SK-N-SH (cell line): ENCODE measurements around the gene TERT. TPM values are rescaled to one million over a fixed set of nuclear protein-coding genes. Genes with fewer than 3 reads are reported as not detected.
"Not testable (repeated sequence)": the region's sequence is repeated elsewhere in the genome, so short reads cannot be mapped to it uniquely, and the experiment has no call there.

Source experiments
- CTCF ChIA-PET: fragments of 300-600, 350-600 bp; formaldehyde crosslinking; extraction: SDS; loops from one replicate; lab custom pipeline; 2021; lab: Yijun Ruan, JAX
- POLR2A ChIA-PET: fragments of 350-600 bp; sonication (Branson Sonifier 250); formaldehyde crosslinking; extraction: SDS; loops from one replicate; lab custom pipeline; 2020; ENCODE audit warnings: antibody characterized with exemption, inconsistent platforms; lab: Yijun Ruan, JAX
- DNase-seq: peaks from one replicate; pipeline ENCODE4 v3.0.0; 2012
- H2AFZ ChIP-seq: fragments of 200-600 bp; sonication (generic); 2 replicates; pipeline ENCODE4 v1.8.1; 2016; ENCODE audit warnings: antibody characterized with exemption, mild to moderate bottlenecking, low read depth
- H3F3A ChIP-seq: fragments of 200-600 bp; sonication (generic); replicated peaks from 2 replicates; pipeline ENCODE3; 2016; ENCODE audit warnings: antibody characterized with exemption, mild to moderate bottlenecking; ENCODE audit not compliant: insufficient read depth
- H3K27ac ChIP-seq, 2 experiments: fragments of 200-500 bp in 1 of 2; fragments of 200-600 bp in 1 of 2; sonication (Bioruptor generic) in 1 of 2; sonication (generic), shearing (Covaris generic) in 1 of 2; 2 replicates each; pipeline versions ENCODE4 v1.5.1 to v1.6.1; 2014 to 2016; ENCODE audit warnings: low read depth in 2 of 2, inconsistent platforms in 1 of 2, low read length in 1 of 2, mild to moderate bottlenecking in 1 of 2, mixed read lengths in 1 of 2
- H3K27me3 ChIP-seq: fragments of 200-600 bp; sonication (generic), shearing (Covaris generic); 2 replicates; pipeline ENCODE4 v1.6.1; 2016; ENCODE audit warnings: mixed run types; ENCODE audit not compliant: insufficient read depth
- H3K36me3 ChIP-seq, 2 experiments: fragments of 200-500 bp in 1 of 2; fragments of 200-600 bp in 1 of 2; sonication (Bioruptor generic) in 1 of 2; sonication (generic) in 1 of 2; replicated peaks in 1 of 2; 2 replicates each; pipeline versions ENCODE3 to v1.5.1; 2014 to 2016; ENCODE audit warnings: low read length in 1 of 2, mild to moderate bottlenecking in 1 of 2; ENCODE audit not compliant: insufficient read depth in 2 of 2, control insufficient read depth in 1 of 2
- H3K4me1 ChIP-seq, 2 experiments: fragments of 200-500 bp in 1 of 2; fragments of 200-600 bp in 1 of 2; sonication (Bioruptor generic) in 1 of 2; sonication (generic), shearing (Covaris generic) in 1 of 2; 2 replicates each; pipeline versions ENCODE4 v1.5.1 to v1.6.1; 2014 to 2016; ENCODE audit warnings: low read depth in 1 of 2, low read length in 1 of 2, mixed run types in 1 of 2; ENCODE audit not compliant: insufficient read depth in 2 of 2, control insufficient read depth in 1 of 2
- H3K4me2 ChIP-seq: fragments of 200-600 bp; sonication (generic), shearing (Covaris generic); 2 replicates; pipeline ENCODE4 v1.6.1; 2017; ENCODE audit warnings: mixed run types
- H3K4me3 ChIP-seq, 2 experiments: fragments of 200-500 bp in 1 of 2; fragments of 200-600 bp in 1 of 2; sonication (Bioruptor generic) in 1 of 2; sonication (generic), shearing (Covaris generic) in 1 of 2; 2 replicates each; pipeline versions ENCODE4 v1.5.1 to v1.8.1; 2014 to 2016; ENCODE audit warnings: low read depth in 2 of 2, inconsistent platforms in 1 of 2, low read length in 1 of 2, mild to moderate bottlenecking in 1 of 2, mixed read lengths in 1 of 2, moderate library complexity in 1 of 2
- H3K79me2 ChIP-seq: fragments of 200-600 bp; sonication (generic); 2 replicates; pipeline ENCODE4 v1.8.1; 2017; ENCODE audit warnings: mild to moderate bottlenecking; ENCODE audit not compliant: insufficient read depth
- H3K9ac ChIP-seq: fragments of 200-600 bp; sonication (generic); 2 replicates; pipeline ENCODE4 v1.6.1; 2017; ENCODE audit warnings: mixed run types
- H3K9me2 ChIP-seq: fragments of 200-600 bp; sonication (generic); 2 replicates; pipeline ENCODE4 v1.6.1; 2017; ENCODE audit warnings: mixed run types
- H3K9me3 ChIP-seq: fragments of 200-600 bp; sonication (generic); 2 replicates; pipeline ENCODE4 v1.6.1; 2017; ENCODE audit warnings: mixed run types, mild to moderate bottlenecking, moderate library complexity
- H4K20me1 ChIP-seq: fragments of 200-600 bp; sonication (generic); 2 replicates; pipeline ENCODE4 v1.6.1; 2017; ENCODE audit warnings: mild to moderate bottlenecking, mixed run types; ENCODE audit not compliant: insufficient read depth
- EP300 ChIP-seq, 2 experiments: IDR thresholded peaks; 2 replicates each; pipeline versions ENCODE4 v1.4.0 to v1.6.1; 2012; ENCODE audit warnings: borderline replicate concordance in 1 of 2, low read depth in 1 of 2, low read length in 1 of 2
- EZH2phosphoT487 ChIP-seq: fragments of 200-600 bp; sonication (generic); IDR thresholded peaks from 2 replicates; pipeline ENCODE4 v1.6.1; 2017; ENCODE audit warnings: low read depth, mixed run types, mild to moderate bottlenecking, antibody characterized with exemption, moderate library complexity, borderline replicate concordance
- FOXM1 ChIP-seq: IDR thresholded peaks from 2 replicates; pipeline ENCODE4 v1.4.0; 2012; ENCODE audit warnings: low read depth, mild to moderate bottlenecking
- NFIC ChIP-seq: IDR thresholded peaks from 2 replicates; pipeline ENCODE4 v1.4.0; 2012; ENCODE audit warnings: borderline replicate concordance
- NRF1 ChIP-seq: IDR thresholded peaks from 2 replicates; pipeline ENCODE4 v1.6.1; 2012; ENCODE audit warnings: low read depth, mild to moderate bottlenecking, low read length
- RCOR1 ChIP-seq: fragments of 150-350 bp; IDR thresholded peaks from 2 replicates; pipeline ENCODE4 v1.6.1; 2017; ENCODE audit warnings: antibody characterized with exemption, low read length
- SIN3A ChIP-seq: IDR thresholded peaks from 2 replicates; pipeline ENCODE4 v1.6.1; 2012; ENCODE audit warnings: low read depth, mild to moderate bottlenecking, low read length, moderate library complexity, borderline replicate concordance
- SMC3 ChIP-seq: IDR thresholded peaks from 2 replicates; pipeline ENCODE4 v1.6.1; 2012; ENCODE audit warnings: low read depth, low read length, improper control_type of control experiment
- TEAD4 ChIP-seq: IDR thresholded peaks from 2 replicates; pipeline ENCODE4 v1.4.0; 2012; ENCODE audit warnings: mild to moderate bottlenecking, borderline replicate concordance; ENCODE audit not compliant: insufficient read depth
- WGBS: methylation state at CpG from one replicate; pipeline ENCODE4 v1.1.6; 2017; ENCODE audit warnings: low lambda C conversion rate; 5-methylcytosine and 5-hydroxymethylcytosine counted together
- polyA plus RNA-seq, 3 experiments: library from polyadenylated mRNA; depleted of rRNA; stranded (reverse); fragments of >200 nt; gene quantifications; 2 replicates each; pipeline ENCODE4 v1.2.3, GENCODE V29; 2012

TERT gene
- polyA plus RNA-seq, 1 of the 3 experiments (the other 2 are of a cell fraction): 2.4 TPM

DNA sequence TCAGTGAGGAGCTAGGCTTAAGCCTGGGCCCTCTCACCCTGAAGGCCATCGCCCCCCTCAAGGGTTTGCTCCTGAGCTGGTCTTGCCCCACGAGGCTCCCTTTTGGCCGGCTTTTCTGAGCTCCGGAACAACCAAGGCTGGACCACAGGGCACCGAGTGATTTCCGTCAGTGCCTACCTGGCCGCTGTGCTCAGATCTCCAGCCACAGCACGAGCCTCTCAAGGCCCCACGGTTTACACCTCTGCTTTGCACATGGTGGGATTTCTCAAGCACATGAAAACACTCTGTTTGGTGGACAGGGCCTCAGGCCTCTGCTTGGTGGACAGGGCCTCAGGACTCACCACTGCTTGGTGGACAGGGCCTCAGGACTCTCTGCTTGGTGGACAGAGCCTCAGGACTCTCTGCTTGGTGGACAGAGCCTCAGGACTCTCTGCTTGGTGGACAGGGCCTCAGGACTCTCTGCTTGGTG, 34.3 kb upstream of the TERT start:
- H3F3A ChIP-seq: peaks cover 34% of the 10 kb centered on the region
- H4K20me1 ChIP-seq: peaks cover 9% of the 10 kb centered on the region; the same call in 1 of the 2 replicates
- H2AFZ ChIP-seq: no peak overlapping the region
- 96% methylated on average over 9 of the region's 9 CpGs for WGBS
- no peak for DNase-seq
- H3K27me3 ChIP-seq: no peaks in the 10 kb centered on the region
- H3K9ac ChIP-seq: no peak overlapping the region
- peaks cover 15 to 62% of the 10 kb centered on the region in 2 experiments for H3K36me3 ChIP-seq
- 0 out of 4 replicates have a peak overlapping the region, but pooled peaks of 1 of the 2 experiments have one; percentile 9 for H3K27ac ChIP-seq
- H3K9me3 ChIP-seq: no peaks in the 10 kb centered on the region
- CTCF ChIA-PET: interaction anchor here (0.7 to 1.4 kb wide), 2 partner anchors 151 to 316 kb away, joined by 3 read pairs; no protein-coding TSS in a partner anchor
- H3K9me2 ChIP-seq: no peaks in the 10 kb centered on the region
- H3K4me1 ChIP-seq: no peaks in the 10 kb centered on the region
- no peak overlapping the region for H3K4me3 ChIP-seq
- POLR2A ChIA-PET: interaction anchor here (1.1 kb wide), 1 partner anchor 12 kb away, joined by 3 read pairs; no protein-coding TSS in a partner anchor
- TF ChIP-seq FOXM1: no peak
- TF ChIP-seq NRF1: no peak
- no peak for TF ChIP-seq SIN3A
- TF ChIP-seq NFIC: no peak
- no peak for TF ChIP-seq TEAD4
- TF ChIP-seq SMC3: no peak
- no peak for TF ChIP-seq EP300 (IDR thresholded peaks at IDR 0.05; ENCODE audit: borderline replicate concordance in 1 of 2, low read depth in 1 of 2, low read length in 1 of 2)
- no peak for TF ChIP-seq EZH2phosphoT487
- no peak for TF ChIP-seq RCOR1
- H3K4me2 ChIP-seq: no peak overlapping the region
- H3K79me2 ChIP-seq: no peaks in the 10 kb centered on the region; the same call in 1 of the 2 replicates

DNA sequence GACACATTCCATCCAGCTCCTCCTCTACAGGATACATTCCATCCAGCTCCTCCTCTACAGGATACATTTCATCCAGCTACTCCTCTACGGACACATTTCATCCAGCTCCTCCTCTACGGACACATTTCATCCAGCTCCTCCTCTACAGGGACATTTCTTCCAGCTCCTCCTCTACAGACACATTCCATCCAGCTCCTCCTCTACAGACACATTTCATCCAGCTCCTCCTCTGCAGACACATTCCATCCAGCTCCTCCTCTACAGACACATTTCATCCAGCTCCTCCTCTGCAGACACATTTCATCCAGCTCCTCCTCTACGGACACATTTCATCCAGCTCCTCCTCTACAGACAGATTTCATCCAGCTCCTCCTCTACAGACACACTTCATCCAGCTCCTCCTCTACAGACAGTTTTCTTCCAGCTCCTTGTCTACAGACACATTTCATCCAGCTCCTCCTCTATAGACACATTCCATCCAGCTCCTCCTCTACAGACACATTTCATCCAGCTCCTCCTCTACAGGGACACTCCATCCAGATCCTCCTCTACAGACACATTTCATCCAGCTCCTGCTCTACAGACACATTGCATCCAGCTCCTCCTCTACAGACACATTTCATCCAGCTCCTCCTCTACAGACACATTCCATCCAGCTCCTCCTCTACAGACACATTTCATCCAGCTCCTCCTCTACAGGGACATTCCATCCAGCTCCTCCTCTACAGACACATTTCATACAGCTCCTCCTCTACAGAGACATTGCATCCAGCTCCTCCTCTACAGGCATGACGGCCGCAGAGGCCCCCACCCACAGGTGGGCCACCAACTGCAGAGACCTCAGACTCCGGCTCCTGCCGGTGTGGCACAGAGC, 33.6 kb upstream of the TERT start:
- not testable (repeated sequence) for H3K79me2 ChIP-seq, H3K4me1 ChIP-seq, H3K4me2 ChIP-seq, H2AFZ ChIP-seq, H3K27me3 ChIP-seq, H3K4me3 ChIP-seq, H3K9me2 ChIP-seq, DNase-seq, H3K9ac ChIP-seq, H3K9me3 ChIP-seq, H4K20me1 ChIP-seq
- peak overlapping the region in 1 of 2 experiments; percentile 9; a peak in 1 of 4 replicates for H3K27ac ChIP-seq
- peaks cover 15 to 62% of the 10 kb centered on the region in 2 experiments for H3K36me3 ChIP-seq
- CTCF ChIA-PET: interaction anchor here (0.7 to 1.4 kb wide), 2 partner anchors 152 to 317 kb away, joined by 3 read pairs; no protein-coding TSS in a partner anchor
- 73% methylated on average over 7 of the region's 7 CpGs for WGBS
- peaks cover 34% of the 10 kb centered on the region for H3F3A ChIP-seq
- POLR2A ChIA-PET: interaction anchor here (0.7 to 1.1 kb wide), 2 partner anchors 11 to 276 kb away, joined by 3 to 7 read pairs; no protein-coding TSS in a partner anchor

DNA sequence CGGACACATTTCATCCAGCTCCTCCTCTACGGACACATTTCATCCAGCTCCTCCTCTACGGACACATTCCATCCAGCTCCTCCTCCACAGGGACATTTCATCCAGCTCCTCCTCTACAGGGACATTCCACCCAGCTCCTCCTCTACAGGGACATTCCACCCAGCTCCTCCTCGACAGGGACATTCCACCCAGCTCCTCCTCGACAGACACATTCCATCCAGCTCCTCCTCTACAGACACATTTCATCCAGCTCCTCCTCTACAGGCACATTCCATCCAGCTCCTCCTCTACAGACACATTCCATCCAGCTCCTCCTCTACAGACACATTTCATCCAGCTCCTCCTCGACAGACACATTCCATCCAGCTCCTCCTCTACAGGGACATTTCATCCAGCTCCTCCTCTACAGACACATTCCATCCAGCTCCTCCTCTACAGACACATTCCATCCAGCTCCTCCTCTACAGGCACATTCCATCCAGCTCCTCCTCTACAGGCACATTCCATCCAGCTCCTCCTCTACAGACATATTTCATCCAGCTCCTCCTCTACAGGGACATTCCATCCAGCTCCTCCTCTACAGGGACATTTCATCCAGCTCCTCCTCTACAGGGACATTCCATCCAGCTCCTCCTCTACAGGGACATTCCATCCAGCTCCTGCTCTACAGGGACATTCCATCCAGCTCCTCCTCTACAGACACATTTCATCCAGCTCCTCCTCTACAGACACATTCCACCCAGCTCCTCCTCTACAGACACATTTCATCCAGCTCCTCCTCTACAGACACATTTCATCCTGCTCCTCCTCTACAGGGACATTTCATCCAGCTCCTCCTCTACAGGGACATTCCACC, 32.3 kb upstream of the TERT start:
- Histone ChIP-seq H3F3A (peaks cover 28% of the 10 kb centered on the region), H3K36me3 (peaks cover 15 to 61% of the 10 kb centered on the region in 2 experiments), H3K4me2 (peak overlapping the region; percentile 8; the same call in 1 of the 2 replicates)
- POLR2A ChIA-PET: interaction anchor here (0.6 to 1.2 kb wide), 4 partner anchors 9 to 655 kb away, joined by 3 to 7 read pairs (median 4); no protein-coding TSS in a partner anchor
- H3K79me2 ChIP-seq, H2AFZ ChIP-seq, H3K9ac ChIP-seq, H3K4me3 ChIP-seq, H3K27ac ChIP-seq, CTCF ChIA-PET, H3K27me3 ChIP-seq, H3K4me1 ChIP-seq, H4K20me1 ChIP-seq, H3K9me2 ChIP-seq, H3K9me3 ChIP-seq, DNase-seq: not testable (repeated sequence)
- 51% methylated on average over 6 of the region's 6 CpGs for WGBS

DNA sequence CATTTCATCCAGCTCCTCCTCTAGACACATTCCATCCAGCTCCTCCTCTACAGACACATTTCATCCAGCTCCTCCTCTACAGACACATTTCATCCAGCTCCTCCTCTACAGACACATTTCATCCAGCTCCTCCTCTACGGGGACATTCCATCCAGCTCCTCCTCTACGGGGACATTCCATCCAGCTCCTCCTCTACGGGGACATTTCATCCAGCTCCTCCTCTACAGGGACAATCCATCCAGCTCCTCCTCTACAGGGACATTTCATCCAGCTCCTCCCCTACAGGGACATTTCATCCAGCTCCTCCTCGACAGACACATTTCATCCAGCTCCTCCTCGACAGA, 31.6 kb upstream of the TERT start:
- H3K4me1 ChIP-seq, H3K9me3 ChIP-seq, H3K9me2 ChIP-seq, H3K27ac ChIP-seq, H3K9ac ChIP-seq, CTCF ChIA-PET, H3K4me3 ChIP-seq, DNase-seq, H4K20me1 ChIP-seq, H2AFZ ChIP-seq, H3K27me3 ChIP-seq, H3K4me2 ChIP-seq, H3K79me2 ChIP-seq: not testable (repeated sequence)
- Histone ChIP-seq H3K36me3 (peaks cover 9 to 61% of the 10 kb centered on the region in 2 experiments), H3F3A (peaks cover 28% of the 10 kb centered on the region)
- 71% methylated on average over 5 of the region's 5 CpGs for WGBS
- POLR2A ChIA-PET: interaction anchor here (1.2 kb wide), 1 partner anchor 8 kb away, joined by 4 read pairs; no protein-coding TSS in a partner anchor
